GM12878 (cell line): Measurements from ENCODE around the gene PLXNA4. TPM values are rescaled to one million over a fixed set of nuclear protein-coding genes. Genes with fewer than 3 reads are reported as not detected.

Source experiments
- ATAC-seq: fragments of 200-7000 bp; cut with Tn5 transposase; 3 replicates; pipeline ENCODE4 v1.9.1; 2020; ENCODE audit warnings: mild to moderate bottlenecking, moderate library complexity
- BruUV-seq: library from RNA; stranded (reverse); fragments of 400-500 nt; replicated peaks from 2 replicates; lab custom pipeline; 2021; lab: Mats Ljungman, UMichigan
- CTCF ChIA-PET: fragments of 300-600 bp; sonication (Branson Sonifier 250); formaldehyde crosslinking; extraction: SDS; loops from one replicate; lab custom pipeline; 2021; ENCODE audit warnings: inconsistent platforms; lab: Yijun Ruan, JAX
- POLR2A ChIA-PET: fragments of 350-600 bp; formaldehyde crosslinking; extraction: SDS; loops from one replicate; lab custom pipeline; 2021; ENCODE audit warnings: inconsistent platforms; lab: Charles Lee
- RAD21 ChIA-PET: fragments of 300-600 bp; sonication (Branson Sonifier 250); formaldehyde crosslinking; loops from one replicate; lab custom pipeline; 2023; ENCODE audit warnings: antibody characterized with exemption; ENCODE audit not compliant: unreplicated experiment; lab: Charles Lee
- SMC1A ChIA-PET: fragments of 300-600 bp; sonication (Branson Sonifier 250); formaldehyde crosslinking; loops from one replicate; lab custom pipeline; 2023; ENCODE audit not compliant: unreplicated experiment, uncharacterized antibody; lab: Charles Lee
- DNase-seq: peaks from one replicate; pipeline ENCODE4 v3.0.0-alpha.2; 2011; ENCODE audit warnings: low read depth, low spot score
- FAIRE-seq: peaks from 3 replicates; lab custom pipeline; 2011; peaks lifted over from hg19 to GRCh38; lab: Jason Lieb, UNC
- H2AFZ ChIP-seq: 2 replicates; pipeline ENCODE4 v1.6.0; 2011; ENCODE audit warnings: low read depth, low read length, control low read depth; ENCODE audit not compliant: control insufficient read depth
- H3K27ac ChIP-seq: 2 replicates; pipeline ENCODE4 v1.5.1; 2011; ENCODE audit warnings: control low read depth; ENCODE audit not compliant: control insufficient read depth, insufficient read depth
- H3K27me3 ChIP-seq, 2 experiments: replicated peaks in 1 of 2; 2 replicates each; pipeline versions ENCODE4 v1.6.0 to v1.6.1; 2011; ENCODE audit warnings: low read length in 1 of 2; ENCODE audit not compliant: control insufficient read depth in 2 of 2, insufficient read depth in 2 of 2
- H3K36me3 ChIP-seq, 2 experiments: 2 replicates each; pipeline ENCODE4 v1.5.1; 2011; ENCODE audit warnings: low read length in 1 of 2; ENCODE audit not compliant: control insufficient read depth in 2 of 2, insufficient read depth in 2 of 2
- H3K4me1 ChIP-seq: 2 replicates; pipeline ENCODE4 v1.6.1; 2011; ENCODE audit warnings: mild to moderate bottlenecking, low read length, moderate library complexity, mixed read lengths; ENCODE audit not compliant: control insufficient read depth, insufficient read depth
- H3K4me2 ChIP-seq: 2 replicates; pipeline ENCODE4 v1.6.0; 2011; ENCODE audit warnings: control low read depth; ENCODE audit not compliant: control insufficient read depth, insufficient read depth
- H3K4me3 ChIP-seq: fragments of 200-600 bp; sonication (generic); 2 replicates; pipeline ENCODE4 v1.5.1; 2016
- H3K79me2 ChIP-seq: 2 replicates; pipeline ENCODE4 v1.6.0; 2011; ENCODE audit warnings: low read length; ENCODE audit not compliant: control insufficient read depth, insufficient read depth
- H3K9ac ChIP-seq: 2 replicates; pipeline ENCODE4 v1.8.0; 2011; ENCODE audit warnings: low read length, control low read depth, mixed read lengths; ENCODE audit not compliant: control insufficient read depth, insufficient read depth
- H3K9me3 ChIP-seq: replicated peaks from 3 replicates; pipeline ENCODE4 v1.5.1; 2011; ENCODE audit warnings: mild to moderate bottlenecking, low read length; ENCODE audit not compliant: control insufficient read depth, insufficient read depth
- H4K20me1 ChIP-seq: 2 replicates; pipeline ENCODE4 v1.6.0; 2011; ENCODE audit not compliant: control insufficient read depth, insufficient read depth
- ASH2L ChIP-seq: fragments of 300-600, 200-600 bp; sonication (generic); IDR thresholded peaks from 2 replicates; pipeline ENCODE4 v1.6.1; 2017; ENCODE audit warnings: low read depth, mild to moderate bottlenecking, borderline replicate concordance
- BHLHE40 ChIP-seq, 2 experiments: fragments of 450-650 bp in 1 of 2; IDR thresholded peaks; 2 replicates each; pipeline ENCODE4 v1.6.1; 2011 to 2017; ENCODE audit warnings: low read depth in 2 of 2, borderline replicate concordance in 1 of 2, improper control_type of control experiment in 1 of 2, low read length in 1 of 2, mild to moderate bottlenecking in 1 of 2
- GATAD2B ChIP-seq: fragments of 450-650 bp; conservative IDR thresholded peaks from 2 replicates; pipeline ENCODE4 v1.6.1; 2017; ENCODE audit warnings: low read depth, mild to moderate bottlenecking, moderate library complexity
- IRF3 ChIP-seq: fragments of 450-650 bp; IDR thresholded peaks from 2 replicates; pipeline ENCODE4 v1.6.1; 2014; ENCODE audit warnings: mild to moderate bottlenecking
- MAX ChIP-seq: IDR thresholded peaks from 2 replicates; pipeline ENCODE4 v1.6.1; 2012; ENCODE audit warnings: low read depth, low read length, improper control_type of control experiment
- MEF2B ChIP-seq: fragments of 450-650 bp; IDR thresholded peaks from 2 replicates; pipeline ENCODE4 v1.6.1; 2018; ENCODE audit warnings: mild to moderate bottlenecking, moderate library complexity; ENCODE audit not compliant: partially characterized antibody, poor library complexity, severe bottlenecking
- PML ChIP-seq: IDR thresholded peaks from 2 replicates; pipeline ENCODE4 v1.6.1; 2012; ENCODE audit warnings: low read length, inconsistent platforms
- POLR2AphosphoS5 ChIP-seq: IDR thresholded peaks from 2 replicates; pipeline ENCODE4 v1.6.1; 2011; ENCODE audit warnings: mild to moderate bottlenecking, low read length, inconsistent platforms
- POU2F2 ChIP-seq: IDR thresholded peaks from 3 replicates; pipeline ENCODE4 v1.6.1; 2011; ENCODE audit warnings: low read depth, mild to moderate bottlenecking, low read length, borderline replicate concordance
- RBBP5 ChIP-seq: fragments of 200-600 bp; sonication (generic); conservative IDR thresholded peaks from 2 replicates; pipeline ENCODE4 v1.6.1; 2016
- RELB ChIP-seq: fragments of 450-650 bp; IDR thresholded peaks from 2 replicates; pipeline ENCODE4 v1.6.1; 2017; ENCODE audit warnings: low read depth, mild to moderate bottlenecking, moderate library complexity
- SMAD5 ChIP-seq: IDR thresholded peaks from 2 replicates; pipeline ENCODE4 v1.6.1; 2016; ENCODE audit warnings: antibody characterized with exemption, low read depth
- SMARCA5 ChIP-seq: fragments of 450-650 bp; IDR thresholded peaks from 2 replicates; pipeline ENCODE4 v1.6.1; 2017; ENCODE audit warnings: mild to moderate bottlenecking
- SMC3 ChIP-seq: IDR thresholded peaks from 2 replicates; pipeline ENCODE4 v1.6.1; 2011; ENCODE audit warnings: low read length, improper control_type of control experiment, borderline replicate concordance
- USF2 ChIP-seq: IDR thresholded peaks from 2 replicates; pipeline ENCODE4 v1.6.1; 2011; ENCODE audit warnings: low read depth, low read length, improper control_type of control experiment, borderline replicate concordance
- YY1 ChIP-seq: IDR thresholded peaks from 2 replicates; pipeline ENCODE4 v1.6.1; 2011; ENCODE audit warnings: low read depth, mild to moderate bottlenecking, low read length
- WGBS: methylation state at CpG from one replicate; pipeline ENCODE4 v1.1.6; 2016; ENCODE audit warnings: low lambda C conversion rate; ENCODE audit not compliant: insufficient replicate concordance, insufficient coverage; ENCODE audit errors: missing lambda C conversion rate; 5-methylcytosine and 5-hydroxymethylcytosine counted together
- in situ Hi-C: fragments of 300-500 bp; cut with MboI; formaldehyde crosslinking; loops from 9 replicates; pipeline ENCODE4 v1.14.3; 2018; ENCODE audit warnings: mixed read lengths
- intact Hi-C: fragments of 100-400 bp; cut with micrococcal nuclease; formaldehyde crosslinking; loops from one replicate; pipeline ENCODE4 v1.14.2; 2022; ENCODE audit not compliant: unreplicated experiment
- polyA plus RNA-seq, 11 experiments: library from polyadenylated mRNA; depleted of rRNA in 4 of 11; unstranded in 6 of 11; stranded (reverse) in 5 of 11; fragments of >200 nt; fragmentation: Nextera tagmentation in 4 of 11; fragmentation: Illumina TruSeq in 1 of 11; extraction: Ambion mirVana in 4 of 11; extraction: Trizol in 1 of 11; gene quantifications; 1 replicate in 1 of 11; 2 replicates in 10 of 11; pipeline versions ENCODE4 v1.2.1 to v1.2.3, GENCODE V29; 2011 to 2016; ENCODE audit warnings: inconsistent platforms in 2 of 11, missing spikeins in 2 of 11, low read depth in 1 of 11
- total RNA-seq, 4 experiments: library from RNA; depleted of rRNA in 3 of 4; stranded (reverse); fragments of >200 nt in 3 of 4; fragmentation: Illumina TruSeq in 1 of 4; extraction: Trizol in 1 of 4; gene quantifications; 2 replicates each; pipeline versions ENCODE4 v1.2.1 to v1.2.3, GENCODE V29; 2013 to 2021

Gene PLXNA4
- total and polyA plus RNA-seq, 10 of the 15 experiments (the other 5 are each of a cell fraction or from before 2014, with no cell fraction given): 0.03 TPM; not detected in 9

GRCh38 chr7:132318352-132319318 is 257.6 kb downstream of the PLXNA4 start:
- no peaks in the 10 kb centered on the region for H3K79me2 ChIP-seq
- 5% methylated on average over 19 of the region's 20 CpGs for WGBS
- ChIA-PET CTCF (interaction anchor here (0.5 to 4.8 kb wide), 18 partner anchors 9 to 1358 kb away, joined by 3 to 41 read pairs (median 3); no protein-coding TSS in a partner anchor), RAD21 (interaction anchor here (1.3 to 1.4 kb wide), 3 partner anchors 262 to 1116 kb away, joined by 4 to 12 read pairs (median 8); no protein-coding TSS in a partner anchor), SMC1A (interaction anchor here (0.7 to 1.4 kb wide), 4 partner anchors 17 to 805 kb away, joined by 3 to 7 read pairs (median 4); no protein-coding TSS in a partner anchor), POLR2A (no interaction called here)
- no peak overlapping the region for H3K9ac ChIP-seq
- in situ Hi-C loops (loop anchor here (5.0 to 25.0 kb wide), 2 partner anchors 254 to 1119 kb away; no protein-coding TSS in a partner anchor), intact Hi-C loops (loop anchor here (1.0 to 5.0 kb wide), 3 partner anchors 262 to 1116 kb away; no protein-coding TSS in a partner anchor)
- no peak overlapping the region for H3K4me3 ChIP-seq
- H3K9me3 ChIP-seq: no peaks in the 10 kb centered on the region
- H3K27ac ChIP-seq: no peak overlapping the region
- H3K27me3 ChIP-seq: peaks cover 0 to 4% of the 10 kb centered on the region in 2 experiments; a peak in 3 of 4 replicates
- ATAC-seq (peak; percentile 100), FAIRE-seq (peak; percentile 71), DNase-seq (peak; percentile 9)
- no peaks in the 10 kb centered on the region for H3K4me1 ChIP-seq
- no peaks in the 10 kb centered on the region for H3K36me3 ChIP-seq
- BruUV-seq: no TSS peak
- peak overlapping the region; percentile 29 for H2AFZ ChIP-seq
- no peaks in the 10 kb centered on the region for H4K20me1 ChIP-seq
- no peak overlapping the region for H3K4me2 ChIP-seq
- TF ChIP-seq BHLHE40 (IDR thresholded peaks at IDR 0.05; ENCODE audit: borderline replicate concordance in 1 of 2, low read depth in 2 of 2, low read length in 1 of 2) (peak; percentile 77 to 82; a peak in 3 of 4 replicates), PML (no peak), POLR2AphosphoS5 (no peak), ASH2L (no peak), SMC3 (peak; percentile 83), SMARCA5 (no peak), YY1 (0 out of 2 replicates have a peak, but pooled peaks have one; percentile 19), MAX (no peak), GATAD2B (no peak), IRF3 (no peak), SMAD5 (no peak), POU2F2 (no peak), RBBP5 (no peak), MEF2B (peak; percentile 57), USF2 (no peak), RELB (no peak)
